IMR-90 (cell line): ENCODE measurements around the gene KLHDC7B. TPM values are rescaled to one million over a fixed set of nuclear protein-coding genes. Genes with fewer than 3 reads are reported as not detected.
A peak's percentile ranks its signal among the peaks of the same experiment; 100 is the strongest.

Source experiments
- ATAC-seq: fragments of 200-7000 bp; cut with Tn5 transposase; 2 replicates; pipeline ENCODE4 v1.9.1; 2020; ENCODE audit warnings: low read depth, mild to moderate bottlenecking, moderate library complexity
- BruUV-seq: library from RNA; stranded (reverse); fragments of 400-500 nt; replicated peaks from 2 replicates; lab custom pipeline; 2021; lab: Mats Ljungman, UMichigan
- CTCF ChIA-PET: fragments of 300-600 bp; formaldehyde crosslinking; extraction: SDS; loops from one replicate; lab custom pipeline; 2021; ENCODE audit warnings: antibody characterized with exemption; lab: Yijun Ruan, JAX
- POLR2A ChIA-PET: fragments of 300-600 bp; sonication (Branson Sonifier 250); formaldehyde crosslinking; loops from one replicate; lab custom pipeline; 2022; ENCODE audit warnings: antibody characterized with exemption; ENCODE audit not compliant: unreplicated experiment; lab: Charles Lee
- DNase-seq: peaks from one replicate; pipeline ENCODE4 v3.0.0; 2013
- H2AFZ ChIP-seq: replicated peaks from 2 replicates; pipeline ENCODE3; 2013; ENCODE audit warnings: low read length, mild to moderate bottlenecking; ENCODE audit not compliant: poor library complexity
- H2AK5ac ChIP-seq: 2 replicates; pipeline ENCODE4 v1.6.1; 2013; ENCODE audit warnings: low read depth, low read length, inconsistent platforms
- H2AK9ac ChIP-seq: replicated peaks from 2 replicates; pipeline ENCODE3; 2013; ENCODE audit warnings: mild to moderate bottlenecking, low read depth, low read length, moderate library complexity; ENCODE audit not compliant: poor library complexity
- H2BK120ac ChIP-seq: 2 replicates; pipeline ENCODE4 v1.6.1; 2013; ENCODE audit warnings: low read depth, low read length, inconsistent platforms
- H2BK15ac ChIP-seq: 3 replicates; pipeline ENCODE4 v1.6.1; 2013; ENCODE audit warnings: low read depth, low read length, inconsistent platforms
- H2BK20ac ChIP-seq: 2 replicates; pipeline ENCODE4 v1.6.1; 2013; ENCODE audit warnings: low read depth, mild to moderate bottlenecking, inconsistent platforms, low read length, moderate library complexity
- H2BK5ac ChIP-seq: 2 replicates; pipeline ENCODE4 v1.6.1; 2013; ENCODE audit warnings: mild to moderate bottlenecking, low read depth, low read length, inconsistent platforms; ENCODE audit not compliant: poor library complexity, severe bottlenecking
- H3K14ac ChIP-seq: replicated peaks from 2 replicates; pipeline ENCODE4 v1.6.1; 2013; ENCODE audit warnings: low read depth, low read length, inconsistent platforms
- H3K18ac ChIP-seq: 2 replicates; pipeline ENCODE4 v1.6.1; 2013; ENCODE audit warnings: low read depth, low read length, control low read depth
- H3K23ac ChIP-seq: 2 replicates; pipeline ENCODE4 v1.6.1; 2013; ENCODE audit warnings: low read depth, low read length, inconsistent platforms
- H3K27ac ChIP-seq: 2 replicates; pipeline ENCODE4 v1.5.1; 2013; ENCODE audit warnings: mild to moderate bottlenecking, control low read depth, low read length; ENCODE audit not compliant: insufficient read depth
- H3K27me3 ChIP-seq: 2 replicates; pipeline ENCODE4 v1.6.1; 2013; ENCODE audit warnings: low read length; ENCODE audit not compliant: control insufficient read depth, insufficient read depth
- H3K36me3 ChIP-seq: 2 replicates; pipeline ENCODE4 v1.6.1; 2013; ENCODE audit warnings: low read length, mixed read lengths; ENCODE audit not compliant: control insufficient read depth, insufficient read depth
- H3K4ac ChIP-seq: 2 replicates; pipeline ENCODE4 v1.6.1; 2013; ENCODE audit warnings: low read depth, low read length, inconsistent platforms
- H3K4me1 ChIP-seq: 2 replicates; pipeline ENCODE4 v1.6.1; 2013; ENCODE audit warnings: low read length, mixed read lengths; ENCODE audit not compliant: control insufficient read depth, insufficient read depth
- H3K4me2 ChIP-seq: 2 replicates; pipeline ENCODE4 v1.6.1; 2013; ENCODE audit warnings: low read depth, mild to moderate bottlenecking, control low read depth, low read length, moderate library complexity
- H3K4me3 ChIP-seq: 2 replicates; pipeline ENCODE4 v1.5.1; 2013; ENCODE audit warnings: low read depth, mild to moderate bottlenecking, control low read depth, low read length, moderate library complexity; ENCODE audit not compliant: insufficient read depth
- H3K56ac ChIP-seq: 2 replicates; pipeline ENCODE4 v1.6.1; 2013; ENCODE audit warnings: low read length, inconsistent platforms; ENCODE audit not compliant: insufficient read depth; ENCODE audit errors: extremely low read depth
- H3K79me1 ChIP-seq, 2 experiments: 2 replicates each; pipeline ENCODE4 v1.6.1; 2013; ENCODE audit warnings: low read length in 2 of 2, inconsistent platforms in 1 of 2, low read depth in 1 of 2
- H3K9ac ChIP-seq: 2 replicates; pipeline ENCODE4 v1.6.1; 2013; ENCODE audit warnings: low read depth, low read length, control low read depth
- H3K9me1 ChIP-seq: 2 replicates; pipeline ENCODE4 v1.6.1; 2013; ENCODE audit warnings: low read length, inconsistent platforms; ENCODE audit not compliant: insufficient read depth
- H3K9me3 ChIP-seq: 2 replicates; pipeline ENCODE4 v1.6.1; 2013; ENCODE audit warnings: low read length; ENCODE audit not compliant: control insufficient read depth, insufficient read depth
- H4K20me1 ChIP-seq: 2 replicates; pipeline ENCODE4 v1.6.1; 2013; ENCODE audit warnings: low read length, inconsistent platforms; ENCODE audit not compliant: insufficient read depth
- H4K5ac ChIP-seq: 2 replicates; pipeline ENCODE4 v1.6.1; 2013; ENCODE audit warnings: mild to moderate bottlenecking, low read depth, low read length, control low read depth
- H4K8ac ChIP-seq, 2 experiments: 2 replicates each; pipeline ENCODE4 v1.6.1; 2013; ENCODE audit warnings: low read depth in 2 of 2, low read length in 2 of 2, control low read depth in 1 of 2, inconsistent platforms in 1 of 2
- H4K91ac ChIP-seq: 2 replicates; pipeline ENCODE4 v1.6.1; 2013; ENCODE audit warnings: low read depth, low read length, inconsistent platforms; ENCODE audit not compliant: insufficient read depth
- CEBPB ChIP-seq: IDR thresholded peaks from 2 replicates; pipeline ENCODE4 v1.6.1; 2012; ENCODE audit warnings: low read depth, low read length, improper control_type of control experiment
- CTCF ChIP-seq: conservative IDR thresholded peaks from 2 replicates; pipeline ENCODE4 v1.5.1; 2012; ENCODE audit warnings: mild to moderate bottlenecking, low read depth, low read length, improper control_type of control experiment
- MAZ ChIP-seq: IDR thresholded peaks from 2 replicates; pipeline ENCODE4 v1.6.1; 2012; ENCODE audit warnings: low read depth, mild to moderate bottlenecking, low read length, improper control_type of control experiment, moderate library complexity, borderline replicate concordance
- MXI1 ChIP-seq: IDR thresholded peaks from 2 replicates; pipeline ENCODE4 v1.6.1; 2012; ENCODE audit warnings: low read depth, mild to moderate bottlenecking, low read length, moderate library complexity, borderline replicate concordance
- POLR2A ChIP-seq: IDR thresholded peaks from 2 replicates; pipeline ENCODE4 v1.6.1; 2012; ENCODE audit warnings: mild to moderate bottlenecking, low read depth, low read length
- RAD21 ChIP-seq: IDR thresholded peaks from 2 replicates; pipeline ENCODE4 v1.6.1; 2012; ENCODE audit warnings: low read length, improper control_type of control experiment
- USF2 ChIP-seq: fragments of 150-350 bp; IDR thresholded peaks from 2 replicates; pipeline ENCODE4 v1.6.1; 2017; ENCODE audit warnings: mild to moderate bottlenecking, antibody characterized with exemption, low read length, low read depth
- WGBS, 2 experiments: methylation state at CpG; one replicate each; pipeline versions ENCODE4 v1.1.5 to v1.1.7; 2013; ENCODE audit warnings: missing lambda C conversion rate in 2 of 2; ENCODE audit not compliant: insufficient read length in 1 of 2; ENCODE audit errors: extremely low coverage in 2 of 2; 5-methylcytosine and 5-hydroxymethylcytosine counted together
- dilution Hi-C: fragments of 300-500 bp; cut with HindIII; formaldehyde crosslinking; loops from one replicate; pipeline ENCODE4 v1.14.3; 2018; ENCODE audit warnings: low sequenced_read_pairs; ENCODE audit not compliant: unreplicated experiment
- in situ Hi-C: fragments of 300-500 bp; cut with MboI; formaldehyde crosslinking; loops from 3 replicates; pipeline ENCODE4 v1.14.3; 2019; ENCODE audit warnings: low sequenced_read_pairs, inconsistent platforms, mixed read lengths
- intact Hi-C: fragments of 100-400 bp; cut with micrococcal nuclease; formaldehyde crosslinking; loops from 2 replicates; pipeline ENCODE4 v1.10.0; 2022
- polyA plus RNA-seq, 3 experiments: library from polyadenylated mRNA; depleted of rRNA; stranded (reverse); fragments of >200 nt; gene quantifications; 2 replicates each; pipeline ENCODE4 v1.2.3, GENCODE V29; 2012; ENCODE audit warnings: low replicate concordance in 1 of 3
- total RNA-seq: library from RNA; depleted of rRNA; stranded (reverse); fragments of >200 nt; gene quantifications from 2 replicates; pipeline ENCODE4 v1.2.3, GENCODE V29; 2012

Gene KLHDC7B
- total and polyA plus RNA-seq, 2 of the 4 experiments (the other 2 are of a cell fraction) = 0.05 TPM; not detected in 1

GRCh38 chr22:50583294-50583861 lies 37.7 kb downstream of the KLHDC7B start:
- POLR2A ChIA-PET = interaction anchor here (1.6 kb wide), 1 partner anchor 10 kb away, joined by 3 read pairs; no protein-coding TSS in a partner anchor
- Histone ChIP-seq H3K4me1 (peaks cover 14% of the 10 kb centered on the region), H4K8ac (peak overlapping the region; percentile 26 to 46; a peak in 2 of 4 replicates), H3K56ac (no peak overlapping the region; the same call in 1 of the 2 replicates), H3K4me3 (peak overlapping the region; percentile 80), H3K9me1 (peaks cover 28% of the 10 kb centered on the region), H4K91ac (no peak overlapping the region), H2AK5ac (peak overlapping the region; percentile 44), H3K9ac (peak overlapping the region; percentile 85), H3K36me3 (peaks cover 4% of the 10 kb centered on the region; the same call in 1 of the 2 replicates), H3K79me1 (peaks cover 18 to 39% of the 10 kb centered on the region in 2 experiments), H3K14ac (peak overlapping the region; percentile 88), H2BK5ac (no peak overlapping the region), H3K27ac (peak overlapping the region; percentile 55; the same call in 1 of the 2 replicates), H3K9me3 (no peaks in the 10 kb centered on the region), H4K5ac (no peak overlapping the region), H3K27me3 (no peaks in the 10 kb centered on the region), H4K20me1 (no peaks in the 10 kb centered on the region; the same call in 1 of the 2 replicates), H3K4me2 (peak overlapping the region; percentile 96), H3K18ac (no peak overlapping the region), H2AK9ac (peak overlapping the region; percentile 93), H3K4ac (peak overlapping the region; percentile 71), H2AFZ (peak overlapping the region; percentile 96), H2BK20ac (no peak overlapping the region), H2BK120ac (no peak overlapping the region), H3K23ac (peak overlapping the region; percentile 96), H2BK15ac (no peak overlapping the region)
- CTCF ChIA-PET = interaction anchor here (1.6 kb wide), 1 partner anchor 58 kb away, joined by 5 read pairs; the partner anchor contains the start of gene SCO2
- dilution Hi-C loops (no loop called here), in situ Hi-C loops (no loop called here), intact Hi-C loops (loop anchor here (2.0 to 5.0 kb wide), 3 partner anchors 45 to 56 kb away; partner anchors contain the start of genes ARSA and SCO2)
- ATAC-seq (peak; percentile 22), DNase-seq (no peak)
- no peak for TF ChIP-seq CEBPB
- TF ChIP-seq MXI1 = no peak
- no peak for TF ChIP-seq POLR2A
- no peak for TF ChIP-seq RAD21
- no peak for TF ChIP-seq CTCF
- no peak for TF ChIP-seq MAZ
- TF ChIP-seq USF2 = no peak
- WGBS, 2 experiments = 0% methylated on average over 10 of the region's 37 CpGs; no CpG with 5 or more reads in 1 of the 2 experiments
- BruUV-seq = no TSS peak
